Measurements from ENCODE around the gene RASA4B.
A peak's percentile ranks its signal among the peaks of the same experiment; 100 is the strongest.
"Not testable (repeated sequence)": the region's sequence is repeated elsewhere in the genome, so short reads cannot be mapped to it uniquely, and the experiment has no call there.

The RASA4B gene

GRCh38 chr7:102474116-102474515 lies 43.5 kb downstream of the RASA4B start:
- DNase-seq: not testable (repeated sequence)

GRCh38 chr7:102473271-102473991 lies 44.1 kb downstream of the RASA4B start:
- DNase-seq: peak in 15 of 56 donors; percentile 12 to 59 (median 24)

- no peak for DNase-seq
Measured at GRCh38 chr7:102472126-102473041, 45.2 kb downstream of the RASA4B start.

GRCh38 chr7:102471791-102472125 lies 45.8 kb downstream of the RASA4B start:
- no peak for DNase-seq

- DNase-seq: no peak
Measured at GRCh38 chr7:102469972-102470825, 47.4 kb downstream of the RASA4B start.

GRCh38 chr7:102469351-102469971 lies 48.1 kb downstream of the RASA4B start:
- no peak for DNase-seq

GRCh38 chr7:102468478-102469350 lies 48.9 kb downstream of the RASA4B start:
- DNase-seq: no peak

GRCh38 chr7:102467581-102468477 lies 49.7 kb downstream of the RASA4B start:
- DNase-seq: no peak

- no peak for DNase-seq
Measured at GRCh38 chr7:102466097-102466496, 51.5 kb downstream of the RASA4B start.

GRCh38 chr7:102464577-102465280 lies 52.8 kb downstream of the RASA4B start, which contains the start of the genes ALKBH4 and LRWD1:
TSS of gene ALKBH4 (minus strand) at chr7:102464863. CDS start at chr7:102464836, 27 bp downstream.
TSS of gene LRWD1 (plus strand) at chr7:102464984. CDS start at chr7:102465081, 97 bp downstream.
- peak; percentile 24 to 93 (median 84) for DNase-seq

- peak in 5 of 56 donors; percentile 10 to 45 (median 38) for DNase-seq
Measured at GRCh38 chr7:102463841-102464576, 53.6 kb downstream of the RASA4B start.

GRCh38 chr7:102460467-102460866 lies 57.1 kb downstream of the RASA4B start:
- DNase-seq: no peak

- DNase-seq: no peak
Measured at GRCh38 chr7:102459221-102459844, 58.2 kb downstream of the RASA4B start.

- DNase-seq: no peak
Measured at GRCh38 chr7:102457352-102457924, 60.1 kb downstream of the RASA4B start.

- peak in 28 of 56 donors; percentile 9 to 76 (median 34) for DNase-seq
Measured at GRCh38 chr7:102456327-102456726, 61.2 kb downstream of the RASA4B start.

- no peak for DNase-seq
Measured at GRCh38 chr7:102455596-102455995, 62.0 kb downstream of the RASA4B start.
